Stomach (tissue), 4 donors: Measurements from ENCODE around the gene CHCHD6.

ENCODE experiments used
- CTCF ChIP-seq, 7 experiments: fragments of 450-650 bp in 4 of 7; fragments of 200-600 bp in 3 of 7; sonication (generic) in 3 of 7; IDR thresholded peaks; one replicate each; pipeline ENCODE4 v1.5.1; 2016 to 2019; ENCODE audit warnings: antibody characterized with exemption in 7 of 7, control low read depth in 2 of 7, mild to moderate bottlenecking in 1 of 7
- EP300 ChIP-seq: sonication (generic); formaldehyde crosslinking; IDR thresholded peaks from one replicate; pipeline ENCODE4 v1.6.1; 2017; ENCODE audit warnings: antibody characterized with exemption
- POLR2A ChIP-seq, 4 donors: fragments of 450-650 bp; IDR thresholded peaks; one replicate each; pipeline ENCODE4 v1.6.1; 2016; ENCODE audit warnings: antibody characterized with exemption in 4 of 4, control low read depth in 2 of 4, mild to moderate bottlenecking in 1 of 4, moderate library complexity in 1 of 4
- POLR2AphosphoS5 ChIP-seq, 3 donors: sonication (generic); formaldehyde crosslinking; IDR thresholded peaks; one replicate each; pipeline ENCODE4 v1.6.1; 2016; ENCODE audit warnings: antibody characterized with exemption in 3 of 3

GRCh38 chr3:126746395-126747177 lies 42.5 kb downstream of the CHCHD6 start:
- TF ChIP-seq POLR2A (IDR thresholded peaks at IDR 0.05) (no peak), EP300 (no peak), CTCF (IDR thresholded peaks at IDR 0.05) (peak in 1 of 7 experiments; percentile 19), POLR2AphosphoS5 (IDR thresholded peaks at IDR 0.05) (no peak)
